Measurements from ENCODE around the gene TRIM72.
"Not testable (repeated sequence)": the region's sequence is repeated elsewhere in the genome, so short reads cannot be mapped to it uniquely, and the experiment has no call there.

TRIM72 gene
- 1.5 to 11.0 (median 2.4) reads per million in 4 donors for total RNA-seq

- no peak for DNase-seq
Observed at GRCh38 chr16:31213877-31214707, at the start of gene TRIM72. Gene TRIM72 (plus strand): TSS chr16:31214119. CDS start chr16:31214739, 620 bp downstream.

GRCh38 chr16:31167315-31167714 lies 46.6 kb upstream of the TRIM72 start:
- no peak for DNase-seq

- DNase-seq: no peak
Observed at GRCh38 chr16:31168848-31169247, 45.1 kb upstream of the TRIM72 start.

- DNase-seq: not testable (repeated sequence)
Observed at GRCh38 chr16:31170048-31170447, 43.9 kb upstream of the TRIM72 start.

GRCh38 chr16:31177136-31177535 lies 36.8 kb upstream of the TRIM72 start:
- peak in 4 of 5 donors; percentile 30 to 68 (median 42) for DNase-seq

- no peak for DNase-seq
Observed at GRCh38 chr16:31179219-31179746, 34.6 kb upstream of the TRIM72 start.

- DNase-seq: peak; percentile 83 to 94 (median 88)
Observed at GRCh38 chr16:31179747-31180459, 34.0 kb upstream of the TRIM72 start, which contains the start of gene FUS. Gene FUS (plus strand): TSS chr16:31180139. CDS start chr16:31180215, 76 bp downstream.

GRCh38 chr16:31181102-31181830 lies 32.7 kb upstream of the TRIM72 start:
- DNase-seq: peak in 1 of 5 donors; percentile 44

GRCh38 chr16:31182391-31182790 lies 31.5 kb upstream of the TRIM72 start:
- DNase-seq: no peak

- DNase-seq: no peak
Observed at GRCh38 chr16:31183432-31184428, 30.2 kb upstream of the TRIM72 start.

GRCh38 chr16:31184888-31185287 lies 29.0 kb upstream of the TRIM72 start:
- DNase-seq: no peak

GRCh38 chr16:31185339-31185738 lies 28.6 kb upstream of the TRIM72 start:
- DNase-seq: no peak

GRCh38 chr16:31186176-31186575 lies 27.7 kb upstream of the TRIM72 start:
- DNase-seq: no peak

GRCh38 chr16:31186930-31187807 lies 26.8 kb upstream of the TRIM72 start:
- DNase-seq: no peak

GRCh38 chr16:31187808-31188189 lies 26.1 kb upstream of the TRIM72 start:
- no peak for DNase-seq

GRCh38 chr16:31188450-31189411 lies 25.2 kb upstream of the TRIM72 start:
- no peak for DNase-seq

GRCh38 chr16:31189412-31189778 lies 24.5 kb upstream of the TRIM72 start:
- no peak for DNase-seq

- no peak for DNase-seq
Observed at GRCh38 chr16:31190061-31190460, 23.9 kb upstream of the TRIM72 start.

- no peak for DNase-seq
Observed at GRCh38 chr16:31190818-31191444, 23.0 kb upstream of the TRIM72 start.
